ENCODE data around the gene PSIP1.

PSIP1 gene

GRCh38 chr9:15416880-15417279 is 93.9 kb downstream of the PSIP1 start:
- 0 out of 2 replicates have a peak, but pooled peaks have one; percentile 22 for TF ChIP-seq TEAD4 (IDR thresholded peaks at IDR 0.05)
- no peak for TF ChIP-seq USF1 (IDR thresholded peaks at IDR 0.05)
- peak; percentile 92 for TF ChIP-seq RAD21 (IDR thresholded peaks at IDR 0.05; ENCODE audit: low read depth)
